ENCODE results near the gene ANAPC2.

GRCh38 chr9:137198902-137199283 is 10.5 kb upstream of the ANAPC2 start:
- no peak for TF ChIP-seq POLR2A (IDR thresholded peaks at IDR 0.05)
- TF ChIP-seq, protein P1, sequence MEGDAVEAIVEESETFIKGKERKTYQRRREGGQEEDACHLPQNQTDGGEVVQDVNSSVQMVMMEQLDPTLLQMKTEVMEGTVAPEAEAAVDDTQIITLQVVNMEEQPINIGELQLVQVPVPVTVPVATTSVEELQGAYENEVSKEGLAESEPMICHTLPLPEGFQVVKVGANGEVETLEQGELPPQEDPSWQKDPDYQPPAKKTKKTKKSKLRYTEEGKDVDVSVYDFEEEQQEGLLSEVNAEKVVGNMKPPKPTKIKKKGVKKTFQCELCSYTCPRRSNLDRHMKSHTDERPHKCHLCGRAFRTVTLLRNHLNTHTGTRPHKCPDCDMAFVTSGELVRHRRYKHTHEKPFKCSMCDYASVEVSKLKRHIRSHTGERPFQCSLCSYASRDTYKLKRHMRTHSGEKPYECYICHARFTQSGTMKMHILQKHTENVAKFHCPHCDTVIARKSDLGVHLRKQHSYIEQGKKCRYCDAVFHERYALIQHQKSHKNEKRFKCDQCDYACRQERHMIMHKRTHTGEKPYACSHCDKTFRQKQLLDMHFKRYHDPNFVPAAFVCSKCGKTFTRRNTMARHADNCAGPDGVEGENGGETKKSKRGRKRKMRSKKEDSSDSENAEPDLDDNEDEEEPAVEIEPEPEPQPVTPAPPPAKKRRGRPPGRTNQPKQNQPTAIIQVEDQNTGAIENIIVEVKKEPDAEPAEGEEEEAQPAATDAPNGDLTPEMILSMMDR (IDR thresholded peaks at IDR 0.05): no peak
